RPMI7951 (cell line): ENCODE measurements around the gene EPS15. TPM values are rescaled to one million over a fixed set of nuclear protein-coding genes. Genes with fewer than 3 reads are reported as not detected.
A peak's percentile ranks its signal among the peaks of the same experiment; 100 is the strongest.
"Not testable (repeated sequence)": the region's sequence is repeated elsewhere in the genome, so short reads cannot be mapped to it uniquely, and the experiment has no call there.

Experiments used
- DNase-seq: peaks from one replicate; pipeline ENCODE4 v3.0.0-alpha.2; 2012; ENCODE audit warnings: low read depth
- total RNA-seq: library from RNA; depleted of rRNA; stranded (reverse); fragments of >200 nt; shearing (Covaris generic); gene quantifications from 2 replicates; pipeline ENCODE4 v1.2.3, GENCODE V29; 2014

Gene EPS15
- total RNA-seq, 1 experiment from 2014 or later = 33.4 TPM

- no peak for DNase-seq
Measured at GRCh38 chr1:51543858-51544257, 24.8 kb upstream of the EPS15 start.

DNA sequence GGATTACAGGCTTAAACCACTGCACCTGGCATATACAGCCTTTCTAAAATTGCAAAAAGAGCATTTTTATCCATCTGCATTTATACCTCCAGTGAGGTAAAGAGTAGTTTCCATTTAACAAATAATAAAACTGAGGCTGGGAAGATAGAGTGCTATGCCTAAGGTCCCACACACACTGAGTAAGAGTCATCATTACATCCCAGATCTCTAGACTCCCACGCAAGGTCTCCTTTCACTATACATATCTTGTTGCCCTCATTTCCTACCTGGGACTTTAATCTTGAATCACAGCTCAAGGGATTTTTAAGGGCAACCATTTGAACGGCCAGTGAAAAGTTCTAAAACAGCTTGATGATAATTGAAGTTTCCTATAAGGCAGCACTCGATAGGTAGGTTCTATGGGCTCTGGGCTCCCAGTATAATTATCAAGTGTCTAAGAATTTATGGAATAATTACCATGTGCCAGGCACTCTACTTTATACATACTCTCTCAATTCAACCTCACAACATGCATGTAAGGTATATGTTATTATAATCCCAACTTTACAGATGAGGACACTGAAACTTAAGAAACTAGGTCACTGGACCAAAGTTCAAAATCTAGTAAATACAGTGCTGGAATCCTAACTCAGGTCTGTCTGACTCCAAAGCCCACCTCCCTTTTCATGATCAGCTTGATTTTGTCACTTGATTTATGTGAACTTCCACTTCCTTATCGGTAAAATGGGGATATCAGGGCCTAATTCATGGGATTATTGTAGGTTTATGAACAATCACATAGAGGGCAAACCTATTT, 23.3 kb upstream of the EPS15 start:
- DNase-seq = no peak

- peak; percentile 27 for DNase-seq
Measured at GRCh38 chr1:51541313-51542050, 22.4 kb upstream of the EPS15 start.

DNA sequence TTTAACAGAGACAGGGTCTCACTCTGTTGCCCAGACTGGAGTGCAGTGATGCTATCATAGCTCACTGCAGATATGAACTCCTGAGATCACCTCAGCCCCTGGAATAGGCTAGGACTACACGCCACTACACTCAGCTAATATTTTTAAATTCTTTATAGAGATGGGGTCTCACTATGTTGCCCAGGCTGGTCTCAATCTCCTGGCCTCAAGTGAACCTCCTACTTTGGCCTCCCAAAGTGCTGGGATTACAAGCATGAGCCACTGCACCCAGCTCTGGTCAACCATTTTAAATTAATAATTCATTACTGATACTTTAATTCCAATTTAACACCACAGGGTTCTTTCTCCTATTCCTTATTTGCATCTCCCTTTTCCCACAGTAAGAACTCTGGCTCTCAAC, 18.5 kb upstream of the EPS15 start:
- DNase-seq = no peak

DNA sequence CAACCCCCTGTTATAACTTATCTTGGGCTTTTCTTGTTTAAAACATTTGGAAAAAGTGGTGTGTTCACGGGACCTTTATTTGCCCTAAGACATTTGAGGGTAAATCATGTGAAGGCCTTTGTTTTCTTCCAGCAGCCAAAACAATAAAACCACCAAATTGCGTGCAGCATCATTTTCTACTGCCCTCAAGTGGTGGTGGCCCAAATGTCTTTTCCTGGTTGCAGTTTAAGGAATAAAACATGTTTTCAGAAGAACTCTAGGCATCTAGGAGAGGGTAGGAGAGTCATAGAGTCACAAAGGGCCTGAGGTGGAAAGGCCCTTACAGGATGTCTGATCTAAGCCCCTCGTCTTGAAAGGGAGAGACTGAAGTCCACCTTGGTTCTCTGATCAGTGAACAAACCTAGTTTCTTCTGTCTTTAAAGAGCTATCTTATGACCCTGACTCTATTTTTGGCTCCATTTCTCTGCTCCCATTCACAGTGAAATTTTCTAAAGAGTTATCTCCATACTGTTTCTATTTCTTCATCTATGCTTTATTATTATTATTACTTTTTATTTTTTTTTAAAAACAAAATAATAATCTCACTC, 16.0 kb upstream of the EPS15 start:
- peak; percentile 70 for DNase-seq

DNA sequence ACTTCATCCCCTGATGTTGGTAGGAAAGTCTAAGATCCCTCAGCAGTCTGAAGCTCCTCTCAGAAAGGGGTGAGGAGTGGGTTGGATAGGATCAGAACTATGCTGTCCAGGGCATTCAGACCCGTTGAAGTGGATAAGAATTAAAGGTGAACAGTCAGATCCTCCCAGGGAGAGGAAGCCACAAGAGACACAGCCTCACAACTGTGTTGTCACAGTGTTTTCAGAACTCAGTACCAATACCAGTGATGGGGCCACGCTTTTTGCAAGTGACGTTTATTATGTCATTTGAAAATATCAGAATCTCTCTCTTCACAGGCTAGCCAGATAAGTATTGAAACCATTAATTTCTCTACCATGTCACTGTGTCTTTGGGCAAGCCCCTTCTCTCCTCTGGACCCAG, 15.4 kb upstream of the EPS15 start:
- no peak for DNase-seq

DNA sequence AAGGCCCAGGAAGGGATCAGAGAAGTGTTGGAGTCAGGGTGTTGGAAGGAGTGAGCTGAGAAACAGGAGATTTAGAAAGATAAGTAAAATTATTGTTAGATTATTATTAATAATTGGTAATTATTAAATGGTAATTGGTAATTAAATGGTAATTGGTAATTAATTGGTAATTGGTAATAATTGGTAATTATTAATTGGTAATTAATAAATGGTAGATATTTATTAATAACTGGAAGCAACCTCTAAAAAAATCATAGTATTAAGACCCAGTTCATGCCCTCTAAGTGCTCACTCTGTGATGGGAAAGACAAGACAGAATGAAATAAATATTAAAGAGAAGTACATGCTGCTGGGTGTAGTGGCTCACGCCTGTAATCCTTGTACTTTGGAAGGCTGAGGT, 13.8 kb upstream of the EPS15 start:
- no peak for DNase-seq

DNA sequence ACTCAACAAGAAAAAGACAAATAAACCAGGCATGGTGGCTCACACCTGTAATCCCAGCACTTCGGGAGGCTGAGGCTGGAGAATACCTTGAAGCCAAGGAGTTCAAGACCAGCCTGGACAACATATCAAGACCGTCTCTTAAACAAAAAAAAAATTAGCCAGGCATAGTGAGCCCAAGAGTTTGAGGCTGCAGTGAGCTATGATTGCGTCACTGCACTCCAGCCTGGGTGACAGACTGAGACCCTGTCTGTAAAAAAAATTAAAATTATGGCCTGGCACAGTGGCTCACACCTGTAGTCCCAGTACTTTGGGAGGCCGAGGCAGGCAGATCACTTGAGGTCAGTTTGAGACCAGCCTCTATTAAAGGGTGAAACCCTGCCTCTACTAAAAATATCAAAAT, 11.4 kb upstream of the EPS15 start:
- DNase-seq = not testable (repeated sequence)

GRCh38 chr1:51527144-51527543, 8.1 kb upstream of the EPS15 start:
- DNase-seq = no peak

DNA sequence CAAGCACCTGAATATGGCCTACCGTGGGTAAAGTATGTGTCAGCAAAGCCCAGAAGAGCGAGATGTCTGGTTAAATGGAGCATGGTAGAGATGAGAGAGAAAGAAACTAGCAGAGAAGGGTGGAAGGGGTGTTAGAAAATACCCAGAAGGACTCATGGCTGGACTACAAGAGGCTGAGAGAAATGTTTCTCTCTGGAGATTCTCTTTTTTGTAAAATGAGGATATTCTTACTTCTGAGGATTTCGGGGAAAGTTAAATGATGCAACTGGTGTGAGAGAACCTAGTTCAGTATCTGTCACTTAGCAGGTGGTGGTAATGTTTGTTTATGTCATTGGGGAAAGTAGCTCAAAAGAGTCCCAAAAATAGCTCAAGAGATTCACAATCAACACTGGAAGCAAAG, 7.2 kb upstream of the EPS15 start:
- DNase-seq = no peak

DNA sequence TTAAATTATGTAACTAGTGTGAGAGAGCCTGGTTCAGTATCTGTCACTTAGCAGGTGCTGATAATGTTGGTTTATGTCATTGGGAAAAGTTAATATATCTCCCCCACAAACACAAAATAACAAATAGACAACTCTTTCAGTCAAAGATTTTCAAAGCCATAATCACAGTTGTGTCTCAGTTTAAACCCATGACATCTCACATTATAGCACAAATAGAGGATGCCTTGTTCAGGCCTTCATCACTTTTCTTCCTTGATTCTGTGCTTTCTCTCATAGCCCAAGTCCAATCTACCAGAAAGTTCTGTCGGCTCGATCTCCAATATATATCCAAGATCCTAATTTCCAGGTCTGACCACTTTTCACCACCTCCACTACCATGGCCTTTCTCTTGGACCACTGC, 6.2 kb upstream of the EPS15 start:
- no peak for DNase-seq

DNA sequence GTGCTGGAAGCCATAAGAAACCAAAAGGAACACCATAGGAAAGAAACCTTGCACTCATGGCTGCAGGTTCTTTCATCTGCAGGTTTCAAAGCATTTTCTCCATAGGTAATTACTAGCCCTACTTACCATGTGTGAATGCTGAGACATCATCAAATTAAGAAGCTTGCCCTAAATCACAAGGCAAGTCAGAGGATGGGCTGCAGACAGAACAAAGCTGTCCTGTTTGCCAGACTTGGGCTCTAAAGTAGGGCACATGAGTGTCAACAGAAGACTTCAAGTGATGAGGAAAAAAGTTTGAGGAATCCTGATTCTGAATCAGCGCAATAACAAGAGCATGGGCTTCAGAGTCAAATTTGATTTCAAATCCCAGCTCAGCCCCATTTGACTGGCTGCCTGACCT, 5.8 kb upstream of the EPS15 start:
- DNase-seq = no peak

DNA sequence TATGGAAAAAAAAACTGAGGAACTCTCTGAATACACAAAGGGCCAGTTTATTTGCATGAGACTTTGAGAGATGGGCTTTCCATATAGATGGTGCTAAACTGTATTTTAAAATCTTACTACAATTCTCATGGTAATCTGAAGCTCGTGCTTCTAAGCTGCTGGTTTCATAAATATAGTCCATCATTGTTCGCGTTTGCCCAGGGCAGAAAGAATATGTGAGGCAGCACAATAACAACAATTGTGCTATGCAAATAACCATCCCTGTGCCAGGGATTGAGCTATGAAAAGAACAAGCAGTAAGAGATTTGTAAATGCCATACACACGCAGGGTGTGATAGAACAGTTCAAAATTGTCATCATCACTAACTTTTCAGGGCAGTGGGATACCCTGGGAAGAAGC, 4.9 kb upstream of the EPS15 start:
- DNase-seq = peak; percentile 24

- DNase-seq = no peak
Measured at GRCh38 chr1:51520700-51521248, 1.7 kb upstream of the EPS15 start.

GRCh38 chr1:51519865-51520699, 1.0 kb upstream of the EPS15 start:
- DNase-seq = peak; percentile 81

- DNase-seq = peak; percentile 28
Measured at GRCh38 chr1:51518586-51519047, 449 bp downstream of the EPS15 start.

GRCh38 chr1:51518033-51518585, 957 bp downstream of the EPS15 start:
- peak; percentile 41 for DNase-seq

DNA sequence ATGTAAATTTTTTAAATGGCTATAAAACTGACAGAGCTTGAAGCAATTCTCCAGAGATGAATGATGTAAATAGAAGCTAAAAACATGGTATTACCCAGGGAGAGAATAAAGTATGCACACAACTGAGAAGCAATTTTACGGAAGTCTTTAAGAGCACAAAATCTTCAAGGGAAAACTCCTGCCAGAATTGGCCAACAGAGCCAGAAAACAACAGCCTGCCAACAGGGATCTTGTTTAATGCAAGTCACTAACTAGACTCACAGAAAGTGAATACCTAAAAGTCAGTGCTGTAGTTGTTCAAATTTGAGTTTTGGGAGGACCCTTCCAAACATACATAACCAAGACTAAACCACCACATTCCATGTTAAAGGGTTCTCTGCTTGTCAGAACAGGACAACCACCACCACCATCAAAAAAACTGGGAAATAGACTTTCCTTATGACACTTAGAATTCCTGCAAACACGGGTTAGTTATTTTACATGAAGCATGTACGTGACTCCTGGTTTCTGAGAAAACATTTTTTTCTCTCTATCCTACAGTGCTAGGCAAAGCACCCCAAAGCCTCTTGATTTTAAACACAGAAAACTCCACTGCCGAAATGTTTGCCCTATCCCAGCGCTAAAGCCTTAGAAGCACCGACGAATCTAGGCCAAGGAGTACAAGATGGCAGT, 1.6 kb downstream of the EPS15 start:
- no peak for DNase-seq

- no peak for DNase-seq
Measured at GRCh38 chr1:51516649-51517158, 2.4 kb downstream of the EPS15 start.

DNA sequence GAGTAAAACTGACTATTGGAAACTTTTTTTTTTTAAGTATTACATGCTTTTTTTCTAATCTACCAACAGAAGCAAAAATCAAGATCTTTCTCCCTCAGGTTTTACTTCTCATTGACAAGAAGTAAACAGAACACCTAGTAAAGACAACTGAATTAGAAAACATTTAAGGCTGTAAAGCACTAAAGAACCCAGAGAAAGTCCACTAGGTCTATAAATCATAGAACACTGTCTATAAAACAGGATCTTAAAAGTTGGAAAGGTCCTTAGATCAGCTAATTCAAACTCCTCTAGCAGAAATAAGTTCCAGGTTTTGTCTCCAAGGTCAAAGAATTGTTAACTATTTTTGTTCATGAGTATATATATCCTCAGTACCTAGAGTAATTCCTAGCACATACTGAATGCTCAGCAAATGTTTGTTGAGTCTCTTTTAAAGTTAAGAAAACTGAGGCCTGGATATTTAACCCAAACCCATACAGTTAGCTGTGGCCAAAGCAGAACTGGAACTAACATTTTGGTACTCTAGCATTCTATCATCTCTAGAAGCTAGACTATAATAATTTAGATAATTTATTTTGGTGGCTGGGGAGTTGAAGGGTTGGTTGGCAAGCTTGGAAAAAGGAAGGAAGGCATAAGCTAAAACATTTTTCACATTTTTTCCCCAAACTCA, 3.0 kb downstream of the EPS15 start:
- no peak for DNase-seq
